Prostate gland (tissue), 2 donors: ENCODE measurements around the gene GZMH.
"Not testable (repeated sequence)": the region's sequence is repeated elsewhere in the genome, so short reads cannot be mapped to it uniquely, and the experiment has no call there.

Experiments
- CTCF ChIP-seq, 4 experiments: fragments of 200-600 bp in 2 of 4; fragments of 450-650 bp in 2 of 4; sonication (generic) in 2 of 4; IDR thresholded peaks; 1 replicate in 3 of 4; 2 replicates in 1 of 4; pipeline ENCODE4 v1.5.1; 2016 to 2019; ENCODE audit warnings: antibody characterized with exemption in 4 of 4, mild to moderate bottlenecking in 2 of 4, moderate library complexity in 2 of 4
- POLR2A ChIP-seq: fragments of 450-650 bp; IDR thresholded peaks from one replicate; pipeline ENCODE4 v1.6.1; 2016; ENCODE audit warnings: antibody characterized with exemption, mild to moderate bottlenecking
- POLR2AphosphoS5 ChIP-seq: sonication (generic); formaldehyde crosslinking; IDR thresholded peaks from one replicate; pipeline ENCODE4 v1.6.1; 2017; ENCODE audit warnings: antibody characterized with exemption

- TF ChIP-seq CTCF (IDR thresholded peaks at IDR 0.05); POLR2AphosphoS5; POLR2A: not testable (repeated sequence)
Measured at GRCh38 chr14:24584402-24584801, 25.1 kb downstream of the GZMH start.
